ENCODE measurements around the gene RNF213. TPM values are rescaled to one million over a fixed set of nuclear protein-coding genes. Genes with fewer than 3 reads are reported as not detected.
"Not testable (repeated sequence)": the region's sequence is repeated elsewhere in the genome, so short reads cannot be mapped to it uniquely, and the experiment has no call there.

RNF213 gene
- total RNA-seq, 1 donor from 2014 or later: 120 TPM

GRCh38 chr17:80408872-80409271 lies 148.2 kb downstream of the RNF213 start:
- Histone ChIP-seq H2AFZ (ENCODE audit: low read depth, low read length) (no peak overlapping the region), H4K20me1 (ENCODE audit: insufficient read depth, low read length) (peaks cover 6% of the 10 kb centered on the region), H3K4me1 (ENCODE audit: insufficient read depth, low read length) (no peaks in the 10 kb centered on the region), H3K79me2 (ENCODE audit: insufficient read depth, low read length) (no peaks in the 10 kb centered on the region), H3K4me2 (ENCODE audit: low read length) (no peak overlapping the region), H3K9ac (ENCODE audit: low read length) (no peak overlapping the region), H3K27ac (ENCODE audit: low read depth, low read length) (no peak overlapping the region), H3K9me3 (ENCODE audit: insufficient read depth, low read depth, low read length) (no peaks in the 10 kb centered on the region), H3K4me3 (ENCODE audit: insufficient read depth, low read depth, low read length) (no peak overlapping the region), H3K36me3 (ENCODE audit: insufficient read depth, low read length) (no peaks in the 10 kb centered on the region), H3K27me3 (ENCODE audit: insufficient read depth, low read length) (no peaks in the 10 kb centered on the region)
- Mint-ChIP-seq H3K36me3 (ENCODE audit: low read depth, unreplicated experiment) (no peaks in the 10 kb centered on the region), H3K9me3 (ENCODE audit: unreplicated experiment) (no peaks in the 10 kb centered on the region), H3K4me1 (ENCODE audit: low read depth, unreplicated experiment) (peaks cover under 1% of the 10 kb centered on the region), H3K4me3 (ENCODE audit: unreplicated experiment) (no peak overlapping the region), H3K27me3 (ENCODE audit: low read depth, unreplicated experiment) (peaks cover 15% of the 10 kb centered on the region), H3K27ac (ENCODE audit: unreplicated experiment) (no peak overlapping the region)
- no peak for DNase-seq (ENCODE audit: low read depth)
- TF ChIP-seq EZH2 (IDR thresholded peaks at IDR 0.05; ENCODE audit: insufficient read depth, low read length): no peak
- TF ChIP-seq, protein P1, sequence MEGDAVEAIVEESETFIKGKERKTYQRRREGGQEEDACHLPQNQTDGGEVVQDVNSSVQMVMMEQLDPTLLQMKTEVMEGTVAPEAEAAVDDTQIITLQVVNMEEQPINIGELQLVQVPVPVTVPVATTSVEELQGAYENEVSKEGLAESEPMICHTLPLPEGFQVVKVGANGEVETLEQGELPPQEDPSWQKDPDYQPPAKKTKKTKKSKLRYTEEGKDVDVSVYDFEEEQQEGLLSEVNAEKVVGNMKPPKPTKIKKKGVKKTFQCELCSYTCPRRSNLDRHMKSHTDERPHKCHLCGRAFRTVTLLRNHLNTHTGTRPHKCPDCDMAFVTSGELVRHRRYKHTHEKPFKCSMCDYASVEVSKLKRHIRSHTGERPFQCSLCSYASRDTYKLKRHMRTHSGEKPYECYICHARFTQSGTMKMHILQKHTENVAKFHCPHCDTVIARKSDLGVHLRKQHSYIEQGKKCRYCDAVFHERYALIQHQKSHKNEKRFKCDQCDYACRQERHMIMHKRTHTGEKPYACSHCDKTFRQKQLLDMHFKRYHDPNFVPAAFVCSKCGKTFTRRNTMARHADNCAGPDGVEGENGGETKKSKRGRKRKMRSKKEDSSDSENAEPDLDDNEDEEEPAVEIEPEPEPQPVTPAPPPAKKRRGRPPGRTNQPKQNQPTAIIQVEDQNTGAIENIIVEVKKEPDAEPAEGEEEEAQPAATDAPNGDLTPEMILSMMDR (IDR thresholded peaks at IDR 0.05; ENCODE audit: insufficient read depth, low read depth, low read length): no peak
- FAIRE-seq: no peak

DNA sequence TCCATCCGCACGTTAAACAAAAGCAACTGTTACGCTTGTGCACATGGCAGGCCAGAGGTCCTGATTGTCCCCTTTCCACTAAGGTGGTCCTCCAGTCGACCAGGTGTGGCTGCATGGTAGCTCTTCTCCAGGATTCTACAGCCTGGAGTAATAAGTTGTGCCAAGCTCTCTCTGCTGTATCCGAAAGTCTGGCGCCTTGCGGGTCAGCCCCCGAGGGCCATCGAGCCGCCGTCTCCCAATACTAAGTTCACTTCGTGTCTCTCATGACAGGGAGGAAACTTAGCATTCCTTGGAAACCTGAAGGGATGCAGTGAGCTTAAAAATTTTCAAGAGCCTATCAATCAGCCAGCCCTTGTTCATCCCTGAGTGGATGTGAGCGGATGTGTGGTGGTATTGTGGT lies 149.0 kb downstream of the RNF213 start:
- H3K4me1 Mint-ChIP-seq (ENCODE audit: low read depth, unreplicated experiment): peaks cover 6% of the 10 kb centered on the region

DNA sequence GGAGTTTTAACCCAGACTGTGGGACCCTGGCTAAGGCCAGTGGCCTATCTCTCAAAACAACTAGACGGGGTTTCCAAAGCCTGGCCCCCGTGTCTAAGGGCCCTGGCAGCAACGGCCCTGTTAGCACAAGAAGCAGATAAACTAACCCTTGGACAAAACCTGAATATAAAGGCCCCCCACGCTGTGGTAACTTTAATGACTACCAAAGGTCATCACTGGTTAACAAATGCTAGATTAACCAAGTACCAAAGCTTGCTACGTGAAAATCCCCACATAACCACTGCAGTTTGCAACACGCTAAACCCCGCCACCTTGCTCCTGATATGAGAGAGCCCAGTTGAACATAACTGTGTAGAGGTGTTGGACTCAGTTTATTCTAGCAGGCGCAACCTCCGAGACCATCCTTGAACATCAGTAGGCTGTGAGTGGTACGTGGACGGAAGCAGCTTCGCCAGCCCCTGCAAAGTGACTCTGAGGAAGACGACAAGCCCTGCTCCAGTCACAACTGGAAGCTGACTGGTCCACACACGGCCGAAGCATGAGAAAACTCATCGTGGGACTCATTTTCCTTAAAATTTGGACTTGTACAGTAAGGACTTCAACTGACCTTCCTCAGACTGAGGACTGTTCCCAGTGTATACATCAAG lies 149.9 kb downstream of the RNF213 start:
- FAIRE-seq: not testable (repeated sequence)
- H3K27me3 Mint-ChIP-seq (ENCODE audit: low read depth, unreplicated experiment): peaks cover 15% of the 10 kb centered on the region

More for the DNA sequence above, 149.0 kb downstream of the RNF213 start:
- Histone ChIP-seq H3K27me3 (ENCODE audit: insufficient read depth, low read length) (no peaks in the 10 kb centered on the region), H3K79me2 (ENCODE audit: insufficient read depth, low read length) (peaks cover 3% of the 10 kb centered on the region), H3K4me3 (ENCODE audit: insufficient read depth, low read depth, low read length) (no peak overlapping the region), H2AFZ (ENCODE audit: low read depth, low read length) (no peak overlapping the region), H3K36me3 (ENCODE audit: insufficient read depth, low read length) (no peaks in the 10 kb centered on the region), H3K9ac (ENCODE audit: low read length) (no peak overlapping the region), H3K9me3 (ENCODE audit: insufficient read depth, low read depth, low read length) (no peaks in the 10 kb centered on the region), H3K4me2 (ENCODE audit: low read length) (no peak overlapping the region), H4K20me1 (ENCODE audit: insufficient read depth, low read length) (peaks cover 9% of the 10 kb centered on the region), H3K4me1 (ENCODE audit: insufficient read depth, low read length) (peaks cover 7% of the 10 kb centered on the region), H3K27ac (ENCODE audit: low read depth, low read length) (no peak overlapping the region)
- Mint-ChIP-seq H3K4me3 (ENCODE audit: unreplicated experiment) (no peak overlapping the region), H3K27ac (ENCODE audit: unreplicated experiment) (no peak overlapping the region), H3K9me3 (ENCODE audit: unreplicated experiment) (no peaks in the 10 kb centered on the region), H3K27me3 (ENCODE audit: low read depth, unreplicated experiment) (peaks cover 15% of the 10 kb centered on the region), H3K36me3 (ENCODE audit: low read depth, unreplicated experiment) (no peaks in the 10 kb centered on the region)
- DNase-seq (ENCODE audit: low read depth) (no peak), FAIRE-seq (no peak)
- no peak for TF ChIP-seq EZH2 (IDR thresholded peaks at IDR 0.05; ENCODE audit: insufficient read depth, low read length)

More for the DNA sequence above, 149.9 kb downstream of the RNF213 start:
- not testable (repeated sequence) for H3K4me3 Mint-ChIP-seq (ENCODE audit: unreplicated experiment); H2AFZ ChIP-seq (ENCODE audit: low read depth, low read length); H3K36me3 Mint-ChIP-seq (ENCODE audit: low read depth, unreplicated experiment); H3K27ac ChIP-seq (ENCODE audit: low read depth, low read length); H3K36me3 ChIP-seq (ENCODE audit: insufficient read depth, low read length); H3K4me3 ChIP-seq (ENCODE audit: insufficient read depth, low read depth, low read length); H3K9ac ChIP-seq (ENCODE audit: low read length); H3K4me1 Mint-ChIP-seq (ENCODE audit: low read depth, unreplicated experiment); DNase-seq (ENCODE audit: low read depth); H3K9me3 ChIP-seq (ENCODE audit: insufficient read depth, low read depth, low read length); H3K27me3 ChIP-seq (ENCODE audit: insufficient read depth, low read length); H3K4me2 ChIP-seq (ENCODE audit: low read length); H3K4me1 ChIP-seq (ENCODE audit: insufficient read depth, low read length); H3K9me3 Mint-ChIP-seq (ENCODE audit: unreplicated experiment); H3K79me2 ChIP-seq (ENCODE audit: insufficient read depth, low read length); H4K20me1 ChIP-seq (ENCODE audit: insufficient read depth, low read length); H3K27ac Mint-ChIP-seq (ENCODE audit: unreplicated experiment)
